HT-29 (cell line): Measurements from ENCODE around the gene ACY1. TPM values are rescaled to one million over a fixed set of nuclear protein-coding genes. Genes with fewer than 3 reads are reported as not detected.
A peak's percentile ranks its signal among the peaks of the same experiment; 100 is the strongest.
"Not testable (repeated sequence)": the region's sequence is repeated elsewhere in the genome, so short reads cannot be mapped to it uniquely, and the experiment has no call there.

ENCODE experiments used
- DNase-seq: peaks from one replicate; pipeline ENCODE4 v3.0.0-alpha.2; 2015; ENCODE audit warnings: low spot score
- total RNA-seq: library from RNA; depleted of rRNA; stranded (reverse); fragments of >200 nt; shearing (Covaris generic); gene quantifications from 2 replicates; pipeline ENCODE4 v1.2.3, GENCODE V29; 2014

ACY1 gene
- total RNA-seq, 1 experiment from 2014 or later = 164 TPM

- no peak for DNase-seq
Observed at GRCh38 chr3:51983578-51984268, 388 bp downstream of the ACY1 start.

DNA sequence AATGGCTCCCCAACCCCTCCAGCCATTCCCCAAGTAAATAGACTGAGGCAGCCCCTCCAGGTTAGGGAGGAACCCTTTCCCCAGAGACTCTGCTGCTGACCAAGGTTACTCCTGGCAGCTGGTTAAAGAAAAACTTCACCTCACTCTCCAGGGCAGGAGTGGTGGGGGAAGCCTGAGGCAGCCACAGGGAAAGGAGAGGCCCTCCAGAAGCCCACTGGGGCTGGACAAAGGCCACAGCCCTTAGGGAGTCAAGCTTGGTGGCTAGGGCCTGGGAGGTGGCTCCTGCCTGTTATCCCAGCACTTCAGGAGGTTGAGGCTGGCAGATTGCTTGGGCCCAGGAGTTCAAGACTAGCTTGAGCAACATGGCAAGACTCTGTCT lies 923 bp downstream of the ACY1 start:
- DNase-seq = no peak

- no peak for DNase-seq
Observed at GRCh38 chr3:51985063-51985462, 1.7 kb downstream of the ACY1 start.

DNA sequence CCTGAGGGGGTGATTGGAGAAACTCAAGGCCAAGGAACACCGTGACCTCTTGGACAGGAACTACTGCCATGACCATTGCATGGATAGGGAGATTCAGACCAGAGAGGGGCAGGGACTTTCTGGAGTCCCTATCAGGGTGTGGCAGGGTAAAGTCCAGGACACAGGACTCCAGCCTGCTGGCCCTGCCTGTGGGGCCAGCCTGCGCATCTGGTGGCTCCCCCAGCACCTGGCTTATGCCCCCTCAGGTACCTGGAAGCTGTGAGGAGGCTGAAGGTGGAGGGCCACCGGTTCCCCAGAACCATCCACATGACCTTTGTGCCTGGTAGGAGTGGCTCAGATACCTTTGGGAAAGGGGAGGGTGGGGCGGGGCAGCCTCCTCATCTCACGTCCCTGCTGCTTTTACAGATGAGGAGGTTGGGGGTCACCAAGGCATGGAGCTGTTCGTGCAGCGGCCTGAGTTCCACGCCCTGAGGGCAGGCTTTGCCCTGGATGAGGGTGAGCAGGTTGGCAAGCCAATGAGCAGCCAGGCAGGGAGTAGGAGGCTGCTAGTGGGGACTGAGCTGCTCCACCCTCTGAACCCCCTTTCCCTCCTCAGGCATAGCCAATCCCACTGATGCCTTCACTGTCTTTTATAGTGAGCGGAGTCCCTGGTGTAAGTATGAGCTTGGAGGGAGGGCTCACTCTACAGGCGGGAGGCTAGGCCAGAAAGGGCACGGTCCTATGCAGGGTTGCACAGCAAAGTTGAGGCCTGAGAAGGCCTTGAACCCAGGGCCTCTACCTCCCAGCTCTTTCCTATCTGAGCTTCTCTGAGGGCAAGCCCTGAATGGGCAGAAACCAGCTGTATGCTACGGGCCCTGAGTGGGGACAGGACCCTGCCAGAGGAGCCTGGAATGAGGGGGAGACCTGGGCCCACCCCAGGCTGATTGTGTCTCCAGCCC lies 2.9 kb downstream of the ACY1 start:
- DNase-seq = no peak

GRCh38 chr3:51987568-51987967 lies 4.2 kb downstream of the ACY1 start:
- DNase-seq = no peak

DNA sequence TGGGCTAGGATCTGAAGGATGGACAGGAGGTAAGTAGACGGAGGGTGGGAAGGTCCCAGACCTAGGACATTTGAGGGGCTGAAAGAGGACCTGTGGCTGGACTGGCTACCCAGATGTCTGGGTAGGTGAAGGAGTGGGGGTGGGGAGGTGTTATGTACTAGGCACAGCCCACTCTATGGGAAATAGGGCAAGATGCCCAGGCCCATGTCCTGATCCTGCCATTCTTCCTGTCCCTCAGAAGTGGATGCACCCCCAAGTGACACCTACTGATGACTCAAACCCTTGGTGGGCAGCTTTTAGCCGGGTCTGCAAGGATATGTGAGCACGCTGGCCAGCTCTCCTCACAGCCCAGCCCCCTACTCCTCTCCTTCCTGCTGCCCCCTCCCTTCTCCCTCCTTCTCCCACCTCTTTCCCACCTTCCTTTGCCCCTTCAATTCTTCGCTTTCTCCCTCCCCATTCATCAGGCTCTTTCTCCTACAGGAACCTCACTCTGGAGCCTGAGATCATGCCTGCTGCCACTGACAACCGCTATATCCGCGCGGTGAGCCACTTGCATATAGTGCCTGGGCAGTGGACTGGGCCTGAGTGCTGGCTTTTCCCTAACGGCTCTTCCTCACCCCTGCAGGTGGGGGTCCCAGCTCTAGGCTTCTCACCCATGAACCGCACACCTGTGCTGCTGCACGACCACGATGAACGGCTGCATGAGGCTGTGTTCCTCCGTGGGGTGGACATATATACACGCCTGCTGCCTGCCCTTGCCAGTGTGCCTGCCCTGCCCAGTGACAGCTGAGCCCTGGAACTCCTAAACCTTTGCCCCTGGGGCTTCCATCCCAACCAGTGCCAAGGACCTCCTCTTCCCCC lies 5.2 kb downstream of the ACY1 start:
- DNase-seq = no peak

DNA sequence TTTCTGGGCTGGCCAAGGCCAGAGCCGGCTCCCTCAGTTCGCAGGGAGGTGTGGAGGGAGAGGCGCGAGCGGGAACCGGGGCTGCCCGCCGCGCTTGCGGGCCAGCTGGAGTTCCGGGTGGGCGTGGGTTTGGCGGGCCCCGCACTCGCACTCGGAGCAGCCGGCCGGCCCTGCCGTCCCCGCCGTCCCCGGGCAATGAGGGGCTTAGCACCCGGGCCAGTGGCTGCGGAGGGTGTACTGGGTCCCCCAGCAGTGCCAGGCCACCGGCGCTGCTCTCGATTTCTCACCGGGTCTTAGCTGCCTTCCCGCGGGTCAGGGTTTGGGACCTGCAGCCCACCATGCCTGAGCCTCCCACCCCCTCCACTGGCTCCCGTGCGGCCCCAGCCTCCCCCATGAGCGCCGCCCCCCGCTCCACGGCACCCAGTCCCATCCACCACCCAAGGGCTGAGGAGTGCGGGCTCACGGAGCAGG lies 7.2 kb downstream of the ACY1 start:
- DNase-seq = not testable (repeated sequence)

DNA sequence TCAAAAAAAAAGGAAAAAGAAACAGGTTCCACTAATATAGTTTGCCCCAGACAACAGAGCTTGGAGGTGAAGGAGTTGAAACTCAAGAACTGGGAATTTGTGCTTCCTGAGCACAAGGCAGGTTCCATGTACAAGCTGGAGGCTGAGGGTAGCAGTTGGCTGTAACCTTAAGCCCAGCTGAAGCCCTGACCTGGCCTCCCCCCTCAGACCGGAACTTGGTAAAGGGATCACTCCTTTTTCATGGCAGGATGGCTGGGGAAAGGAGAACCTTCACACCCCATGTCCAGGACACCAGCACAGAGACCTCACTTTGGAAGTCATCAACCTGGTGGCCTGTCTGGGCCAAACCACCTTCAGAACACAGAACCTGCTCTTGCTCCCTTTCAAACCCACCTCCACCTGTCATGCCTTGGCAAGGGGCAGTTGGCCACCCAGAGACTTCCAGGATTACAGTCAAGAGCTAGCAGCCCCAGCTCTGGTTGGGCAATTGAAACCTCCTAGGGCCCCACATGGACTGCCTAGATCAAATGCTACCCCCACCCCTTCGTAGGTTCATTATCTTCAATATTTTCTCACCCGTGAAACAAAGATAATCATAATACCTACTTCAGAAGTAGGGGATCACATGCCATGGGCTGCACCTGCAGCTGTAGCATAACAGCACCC lies 8.8 kb downstream of the ACY1 start:
- no peak for DNase-seq

- not testable (repeated sequence) for DNase-seq
Observed at GRCh38 chr3:51993657-51994056, 10.3 kb downstream of the ACY1 start.

DNA sequence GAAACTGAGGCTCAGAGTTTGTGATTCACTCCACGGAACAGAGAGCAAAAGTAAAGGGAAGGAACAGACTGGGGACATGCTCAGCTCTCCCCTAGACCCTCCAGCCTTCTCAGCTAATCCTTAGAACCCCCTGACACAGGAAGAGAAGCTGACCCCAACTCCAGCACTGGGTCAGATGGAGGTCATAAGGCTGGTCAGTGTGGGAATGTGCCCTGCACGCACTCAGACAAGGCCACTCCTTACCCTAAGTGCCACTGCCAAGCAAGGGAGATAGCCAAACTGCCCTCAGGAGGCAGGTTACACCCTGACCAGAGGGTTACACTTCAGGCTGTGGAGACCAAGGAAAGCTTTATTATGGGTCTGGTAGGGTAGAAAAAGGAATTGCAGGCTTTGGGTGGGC lies 11.2 kb downstream of the ACY1 start:
- no peak for DNase-seq

DNA sequence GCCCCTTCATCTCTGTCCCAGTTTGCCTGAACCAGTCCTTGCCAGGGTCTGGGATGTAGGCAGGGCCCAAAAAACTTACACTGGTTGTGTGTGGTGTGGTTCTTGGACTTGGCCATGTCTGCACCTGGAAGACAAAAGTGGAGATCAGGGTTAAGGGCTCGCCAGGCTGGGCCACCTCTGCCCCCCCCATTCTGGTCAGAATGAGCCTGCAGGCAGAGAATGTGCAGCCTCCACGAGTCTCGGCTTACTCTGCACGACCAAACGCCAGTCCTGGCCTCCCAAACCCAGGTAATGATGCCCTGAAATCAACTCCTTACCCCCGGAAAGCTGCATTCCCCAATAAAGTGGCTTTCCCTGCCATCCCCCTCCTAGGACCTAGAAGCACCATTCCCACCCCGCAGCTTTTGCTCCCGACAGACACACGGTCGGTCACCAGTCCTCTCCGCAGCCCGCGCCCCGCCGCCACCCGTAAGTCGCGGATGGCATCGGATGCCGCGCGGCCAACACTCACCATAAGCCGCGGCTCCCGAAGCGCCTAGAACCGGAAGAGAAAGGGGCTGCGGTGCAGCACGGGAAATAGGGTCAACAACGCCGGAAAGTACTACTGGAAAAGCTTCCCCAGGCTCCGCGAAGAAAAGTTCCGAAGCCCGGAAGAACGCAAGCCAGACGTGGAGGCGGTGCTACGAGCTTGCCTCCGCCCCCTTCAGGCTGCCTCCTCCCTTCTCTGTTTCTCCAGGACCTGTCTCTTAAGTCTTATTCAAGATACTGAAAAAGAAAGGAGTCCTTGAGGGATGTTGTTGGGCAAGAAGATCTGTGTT lies 12.2 kb downstream of the ACY1 start, which contains the start of gene RPL29:
Gene RPL29, minus strand, starts transcription at position 550 of the 818 bp plus-strand sequence. Its CDS starts 434 bp downstream, at position 116.
- peak; percentile 89 for DNase-seq

DNA sequence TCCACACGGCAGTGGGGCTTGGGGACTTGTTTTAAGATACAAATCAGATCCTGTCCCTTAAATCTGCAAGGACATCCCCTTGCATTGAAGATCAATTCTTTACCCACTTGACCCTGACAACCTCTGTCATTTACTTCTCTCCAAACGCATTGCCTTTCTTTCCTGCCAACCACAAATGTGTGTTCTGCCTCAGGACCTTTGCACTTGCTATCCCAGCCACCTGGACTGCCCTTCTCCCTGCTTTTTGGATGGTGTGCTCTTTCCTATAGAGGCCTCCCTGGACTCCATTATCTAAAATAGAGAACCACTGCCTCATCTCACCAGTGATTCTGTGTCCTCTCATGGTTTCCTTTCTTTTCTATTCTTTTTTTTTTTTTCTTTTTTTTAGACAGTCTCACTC lies 13.8 kb downstream of the ACY1 start:
- DNase-seq = no peak

- DNase-seq = peak; percentile 50
Observed at GRCh38 chr3:51997935-51998596, 14.7 kb downstream of the ACY1 start.

DNA sequence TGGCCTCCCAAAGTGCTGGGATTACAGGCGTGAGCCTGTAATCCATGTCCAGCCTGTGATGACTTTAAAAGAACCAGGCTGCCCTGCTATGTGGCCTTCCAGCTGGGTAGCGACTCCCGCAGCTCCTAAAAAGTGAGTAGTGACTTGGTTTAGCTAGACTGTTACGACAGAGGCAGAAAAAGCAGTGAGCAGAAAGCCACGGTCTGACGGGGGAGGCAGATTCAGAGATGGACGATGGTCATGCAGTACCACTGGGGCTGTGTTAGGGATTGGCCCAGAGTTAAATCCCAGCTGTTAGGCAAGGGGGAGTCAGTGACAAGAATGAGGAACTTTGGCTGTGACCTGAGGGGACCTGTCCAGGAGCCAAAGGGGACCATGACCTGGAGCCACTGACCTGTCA lies 15.4 kb downstream of the ACY1 start:
- DNase-seq = no peak

- no peak for DNase-seq
Observed at GRCh38 chr3:51999846-52000245, 16.5 kb downstream of the ACY1 start.

- peak; percentile 70 for DNase-seq
Observed at GRCh38 chr3:52001443-52001974, 18.2 kb downstream of the ACY1 start.

GRCh38 chr3:52002748-52003147 lies 19.4 kb downstream of the ACY1 start:
- no peak for DNase-seq

DNA sequence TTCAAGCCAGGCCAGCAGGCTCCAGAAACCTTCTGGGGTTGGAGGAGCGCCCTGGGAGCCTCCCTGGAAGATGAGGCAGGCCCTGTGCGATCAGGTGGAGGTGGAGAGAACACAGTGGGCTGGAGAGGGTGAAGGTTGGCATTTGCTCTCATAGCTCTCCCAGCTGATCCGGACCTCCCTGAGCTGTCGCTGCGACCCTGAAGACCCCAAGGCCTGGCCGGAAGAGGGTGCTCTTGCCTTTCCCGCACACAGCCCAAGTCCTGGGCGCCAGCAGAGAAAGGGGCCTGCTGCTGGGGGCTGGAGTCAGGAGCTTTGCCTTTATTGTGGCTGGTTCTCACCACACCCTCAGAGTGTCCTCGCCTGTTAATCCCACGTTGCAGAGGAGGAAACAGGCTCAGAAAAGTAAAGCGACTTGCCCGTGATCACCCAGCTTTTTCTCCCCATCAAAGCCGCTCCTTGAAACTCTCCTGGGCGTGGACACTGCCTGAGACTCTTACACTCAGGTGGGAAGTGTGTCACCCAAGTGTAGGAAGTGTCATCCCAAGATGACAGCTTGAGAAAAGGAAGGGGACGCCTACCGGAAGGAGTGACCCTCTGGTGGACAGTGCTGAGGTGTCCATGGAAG lies 20.9 kb downstream of the ACY1 start:
- no peak for DNase-seq

DNA sequence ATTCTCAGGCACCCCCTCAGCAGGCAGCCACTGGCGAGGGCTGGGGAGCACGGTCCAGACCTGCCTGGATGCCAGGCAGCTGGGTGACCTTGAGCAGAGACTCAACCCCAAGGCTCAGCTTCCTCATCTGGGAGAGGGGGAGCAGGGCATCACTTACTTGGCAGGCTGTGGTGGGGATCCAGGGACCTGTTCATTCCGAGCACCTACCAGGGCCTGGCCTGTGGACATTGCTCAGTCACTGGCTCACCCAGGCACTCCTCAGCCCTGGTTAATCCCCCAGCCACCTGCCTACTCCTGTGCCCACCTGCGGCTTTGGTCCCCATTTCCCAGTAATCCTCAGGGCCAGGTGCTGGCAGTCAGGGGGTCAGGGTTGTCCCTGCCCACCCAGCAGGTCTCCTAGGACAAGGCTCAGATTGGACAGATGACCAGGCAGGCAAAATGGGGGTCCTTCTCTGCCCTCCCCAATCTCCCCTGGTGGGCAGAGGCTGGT lies 21.6 kb downstream of the ACY1 start:
- DNase-seq = no peak
